NCI-H526 (cell line): ENCODE results near the gene APOBEC3G.
A peak's percentile ranks its signal among the peaks of the same experiment; 100 is the strongest.
"Not testable (repeated sequence)": the region's sequence is repeated elsewhere in the genome, so short reads cannot be mapped to it uniquely, and the experiment has no call there.

Source experiments
- DNase-seq, 2 experiments: peaks; one replicate each; lab custom pipeline; 2025; lab: John Stamatoyannopoulos, UW

The APOBEC3G gene

DNA sequence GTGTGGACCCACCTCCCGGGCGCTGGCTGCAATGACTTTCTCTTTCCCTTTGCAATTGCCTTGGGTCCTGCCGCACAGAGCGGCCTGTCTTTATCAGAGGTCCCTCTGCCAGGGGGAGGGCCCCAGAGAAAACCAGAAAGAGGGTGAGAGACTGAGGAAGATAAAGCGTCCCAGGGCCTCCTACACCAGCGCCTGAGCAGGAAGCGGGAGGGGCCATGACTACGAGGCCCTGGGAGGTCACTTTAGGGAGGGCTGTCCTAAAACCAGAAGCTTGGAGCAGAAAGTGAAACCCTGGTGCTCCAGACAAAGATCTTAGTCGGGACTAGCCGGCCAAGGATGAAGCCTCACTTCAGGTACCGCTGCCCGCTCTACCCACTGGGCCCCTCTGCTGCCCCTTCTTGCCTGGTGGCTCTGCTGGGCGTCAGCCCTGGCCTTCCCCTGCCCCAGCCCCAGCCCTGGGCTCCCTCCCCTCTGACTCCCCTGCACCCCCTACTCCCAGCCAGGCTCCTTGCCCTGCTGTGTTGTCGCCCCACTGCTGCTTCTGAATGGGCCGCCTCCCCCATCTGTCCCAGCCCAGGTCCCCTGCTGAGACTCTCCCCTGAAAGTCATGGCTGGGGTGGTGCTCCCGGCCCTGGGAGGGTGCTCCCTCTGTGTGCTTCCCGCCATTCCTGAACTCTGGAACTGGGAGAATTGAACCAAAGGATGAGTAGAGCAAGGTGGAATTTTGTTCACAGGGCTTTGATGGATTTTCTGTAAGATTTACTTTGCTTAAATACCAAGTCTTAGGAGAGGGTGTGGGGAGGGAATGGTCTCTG, at the start of gene APOBEC3G:
Gene APOBEC3G, plus strand, starts transcription at position 250 of the 815 bp plus-strand sequence. Its CDS starts 87 bp downstream, at position 337.
- not testable (repeated sequence) for DNase-seq

DNA sequence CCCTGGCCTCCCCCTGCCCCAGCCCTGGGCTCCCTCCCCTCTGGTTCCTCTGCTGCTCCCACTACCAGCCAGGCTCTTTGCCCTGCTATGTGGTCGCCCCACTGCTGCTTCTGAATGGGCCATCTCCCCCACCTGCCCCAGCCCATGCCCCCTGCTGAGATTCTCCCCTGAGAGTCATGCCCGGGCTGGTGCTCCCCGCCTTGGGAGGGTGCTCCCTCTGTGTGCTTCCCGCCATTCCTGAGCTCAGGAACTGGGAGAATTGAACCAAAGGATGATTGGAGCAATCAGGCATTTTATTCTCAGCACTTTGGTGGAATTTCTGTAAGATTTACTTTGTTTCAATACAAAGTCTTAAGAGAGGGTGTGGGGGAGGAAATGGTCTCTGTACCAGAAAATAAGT, 49.4 kb upstream of the APOBEC3G start:
- no peak for DNase-seq

DNA sequence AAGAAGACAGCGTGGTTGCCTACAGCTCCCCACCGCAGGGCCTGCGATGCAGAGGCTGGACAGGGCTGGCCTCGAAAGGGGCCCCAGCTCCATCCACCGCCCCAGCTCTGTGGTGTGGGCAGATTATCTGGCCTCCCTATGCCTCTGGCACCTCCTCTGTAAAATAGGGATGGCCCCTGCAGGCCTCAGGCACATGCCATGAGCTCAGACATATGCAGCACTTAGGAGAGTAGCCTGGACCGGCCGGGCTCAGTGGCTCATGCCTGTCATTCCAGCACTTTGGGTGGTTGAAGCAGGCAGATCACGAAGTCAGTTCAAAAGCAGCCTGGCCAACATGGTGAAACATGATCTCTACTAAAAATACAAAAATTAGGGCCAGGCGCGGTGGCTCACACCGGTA, 48.8 kb upstream of the APOBEC3G start:
- no peak for DNase-seq

DNA sequence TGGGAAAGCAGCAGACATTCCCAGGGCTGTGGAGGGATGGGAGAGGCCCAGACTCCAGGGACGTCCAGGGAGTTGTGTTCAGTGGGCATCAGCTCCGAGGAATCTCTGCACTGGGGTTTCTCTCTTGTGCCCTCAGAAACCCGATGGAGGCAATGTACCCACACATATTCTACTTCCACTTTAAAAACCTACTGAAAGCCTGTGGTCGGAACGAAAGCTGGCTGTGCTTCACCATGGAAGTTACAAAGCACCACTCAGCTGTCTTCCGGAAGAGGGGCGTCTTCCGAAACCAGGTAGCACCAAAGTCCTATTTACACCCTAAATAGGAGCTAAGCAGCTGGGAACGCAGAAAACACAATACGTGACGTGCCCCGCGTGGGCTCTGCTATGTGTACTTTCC, 47.8 kb upstream of the APOBEC3G start:
- no peak for DNase-seq

DNA sequence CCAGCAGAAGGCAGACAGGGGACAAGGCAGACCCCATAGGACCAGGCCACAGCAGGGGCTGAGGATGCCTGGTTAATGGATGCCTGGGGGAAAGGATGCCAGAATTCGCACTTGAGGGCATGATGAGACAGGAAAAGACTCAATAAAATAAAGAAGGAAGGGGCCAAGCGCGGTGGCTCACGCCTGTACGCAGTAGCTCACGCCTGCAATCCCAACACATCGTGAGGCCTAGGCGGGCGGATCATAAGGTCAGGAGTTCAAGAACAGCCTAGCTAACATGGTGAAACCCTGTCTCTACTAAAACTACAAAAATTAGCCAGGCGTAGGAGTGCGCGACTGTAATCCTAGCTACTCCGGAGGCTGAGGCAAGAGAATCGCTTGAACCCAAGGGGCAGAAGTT, 46.4 kb upstream of the APOBEC3G start:
- DNase-seq = no peak

DNA sequence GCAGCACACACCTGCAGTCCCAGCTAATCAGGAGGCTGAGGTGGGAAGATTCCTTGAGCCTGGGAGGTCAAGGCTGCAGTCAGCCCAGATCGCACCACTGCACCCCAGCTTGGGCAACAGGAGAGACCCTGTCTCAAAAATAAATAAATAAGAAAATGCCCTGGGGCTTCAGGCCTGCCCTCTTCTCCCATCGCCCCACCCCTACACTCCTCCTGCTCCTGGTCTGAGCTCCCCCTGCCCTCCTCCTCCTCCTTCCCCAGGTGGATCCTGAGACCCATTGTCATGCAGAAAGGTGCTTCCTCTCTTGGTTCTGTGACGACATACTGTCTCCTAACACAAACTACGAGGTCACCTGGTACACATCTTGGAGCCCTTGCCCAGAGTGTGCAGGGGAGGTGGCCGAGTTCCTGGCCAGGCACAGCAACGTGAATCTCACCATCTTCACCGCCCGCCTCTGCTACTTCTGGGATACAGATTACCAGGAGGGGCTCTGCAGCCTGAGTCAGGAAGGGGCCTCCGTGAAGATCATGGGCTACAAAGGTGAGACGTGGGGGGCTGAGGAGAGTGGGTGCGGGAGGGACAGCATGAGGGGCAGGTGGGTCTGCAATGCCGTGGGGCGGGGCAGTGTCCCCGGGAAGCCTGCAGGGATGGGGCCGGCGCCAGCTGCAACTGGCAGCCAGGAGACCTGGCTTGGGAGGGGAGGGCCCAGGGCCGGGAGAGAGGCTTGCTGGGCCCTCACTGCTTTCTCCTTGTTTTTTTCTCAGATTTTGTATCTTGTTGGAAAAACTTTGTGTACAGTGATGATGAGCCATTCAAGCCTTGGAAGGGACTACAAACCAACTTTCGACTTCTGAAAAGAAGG, 45.4 kb upstream of the APOBEC3G start:
- DNase-seq = not testable (repeated sequence)

DNA sequence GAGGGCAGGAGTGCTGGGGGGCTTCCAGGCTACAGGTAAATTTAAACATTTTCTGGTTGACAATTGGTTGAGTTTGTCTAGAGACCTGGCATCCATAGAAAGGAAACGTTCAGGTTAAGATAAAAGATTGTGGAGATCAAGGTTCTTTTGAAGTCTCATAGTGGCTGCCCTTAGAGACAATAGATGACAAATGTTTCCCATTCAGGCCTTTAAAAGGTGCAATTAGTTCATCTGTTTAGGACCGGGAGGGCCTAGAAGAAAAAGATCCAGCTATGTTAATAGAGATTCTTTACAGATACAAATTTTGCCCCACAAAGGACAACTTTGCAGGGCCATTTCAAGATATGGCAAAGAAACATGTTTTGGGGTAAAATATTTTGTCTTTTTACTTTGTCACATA, 40.0 kb upstream of the APOBEC3G start:
- DNase-seq = not testable (repeated sequence)

DNA sequence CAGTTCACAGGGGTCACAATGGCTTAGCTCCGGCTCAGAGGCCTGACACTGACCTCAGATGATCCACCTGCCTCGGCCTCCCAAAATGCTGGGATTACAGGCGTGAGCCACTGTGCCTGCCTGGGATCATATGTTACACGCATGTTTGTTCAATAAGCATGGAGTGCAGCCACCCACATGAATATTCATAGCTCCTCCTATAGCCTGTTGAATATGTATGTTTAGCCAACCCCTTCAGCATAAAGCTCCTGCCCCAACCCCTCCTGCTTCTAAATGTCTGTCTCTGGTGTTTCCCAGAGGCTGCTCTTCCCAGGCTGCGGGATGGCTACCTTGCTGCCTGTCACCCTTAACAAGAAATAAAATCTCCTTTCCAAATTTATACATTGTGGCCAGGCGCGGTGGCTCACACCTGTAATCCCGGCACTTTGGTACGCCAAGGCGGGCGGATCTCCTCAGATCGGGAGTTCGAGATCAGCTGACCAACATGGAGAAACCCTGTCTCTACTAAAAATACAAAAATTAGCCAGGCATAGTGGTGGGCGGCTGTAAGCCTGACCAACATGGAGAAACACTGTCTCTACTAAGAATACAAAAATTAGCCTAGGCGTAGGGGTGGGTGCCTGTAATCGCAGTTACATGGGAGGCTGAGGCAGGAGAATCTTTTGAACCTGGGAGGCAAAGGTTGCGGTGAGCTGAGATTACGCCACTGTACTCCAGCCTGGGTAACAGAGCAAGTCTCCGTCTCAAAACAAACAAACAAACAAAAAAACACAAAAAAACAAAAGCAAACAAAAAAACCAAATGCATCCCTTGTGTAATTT, 37.6 kb upstream of the APOBEC3G start:
- no peak for DNase-seq

DNA sequence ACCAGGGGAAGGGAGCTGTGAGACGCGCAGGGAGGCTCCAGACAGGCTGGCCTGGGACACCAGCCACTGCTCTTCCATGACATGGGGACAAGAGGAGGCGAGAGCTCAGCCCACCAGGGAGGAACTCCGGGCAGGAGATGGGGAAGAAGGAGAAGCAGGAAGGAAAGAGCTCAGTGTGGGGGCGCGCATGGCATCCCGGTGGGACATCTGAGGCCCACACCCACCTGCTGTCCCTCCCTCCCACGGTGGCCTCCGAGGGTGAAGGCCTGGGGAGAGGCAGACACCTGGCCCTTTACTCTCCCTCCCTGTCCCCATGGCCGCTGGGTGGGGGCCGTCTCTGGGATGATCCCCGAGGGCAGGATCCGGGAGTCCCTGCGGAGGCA, 36.9 kb upstream of the APOBEC3G start:
- DNase-seq = not testable (repeated sequence)

DNA sequence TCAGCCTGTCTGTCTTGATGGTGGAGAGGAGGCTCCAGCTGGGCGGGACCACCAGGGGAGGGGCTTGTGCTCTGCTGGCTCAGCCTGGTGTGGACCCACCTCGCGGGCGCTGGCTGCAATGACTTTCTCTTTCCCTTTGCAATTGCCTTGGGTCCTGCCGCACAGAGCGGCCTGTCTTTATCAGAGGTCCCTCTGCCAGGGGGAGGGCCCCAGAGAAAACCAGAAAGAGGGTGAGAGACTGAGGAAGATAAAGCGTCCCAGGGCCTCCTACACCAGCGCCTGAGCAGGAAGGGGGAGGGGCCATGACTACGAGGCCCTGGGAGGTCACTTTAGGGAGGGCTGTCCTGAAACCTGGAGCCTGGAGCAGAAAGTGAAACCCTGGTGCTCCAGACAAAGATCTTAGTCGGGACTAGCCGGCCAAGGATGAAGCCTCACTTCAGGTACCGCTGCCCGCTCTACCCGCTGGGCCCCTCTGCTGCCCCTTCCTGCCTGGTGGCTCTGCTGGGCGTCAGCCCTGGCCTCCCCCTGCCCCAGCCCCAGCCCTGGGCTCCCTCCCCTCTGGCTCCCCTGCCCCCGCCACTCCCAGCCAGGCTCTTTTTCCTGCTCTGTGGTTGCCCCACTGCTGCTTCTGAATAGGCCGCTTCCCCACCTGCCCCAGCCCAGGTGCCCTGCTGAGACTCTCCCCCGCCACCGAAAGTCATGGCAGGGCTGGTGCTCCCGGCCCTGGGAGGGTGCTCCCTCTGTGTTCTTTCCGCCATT, 36.4 kb upstream of the APOBEC3G start, which contains the start of gene APOBEC3F:
Gene APOBEC3F, plus strand, starts transcription at position 327 of the 759 bp plus-strand sequence. Its CDS starts 97 bp downstream, at position 424.
- peak in 1 of 2 experiments; percentile 50 for DNase-seq

DNA sequence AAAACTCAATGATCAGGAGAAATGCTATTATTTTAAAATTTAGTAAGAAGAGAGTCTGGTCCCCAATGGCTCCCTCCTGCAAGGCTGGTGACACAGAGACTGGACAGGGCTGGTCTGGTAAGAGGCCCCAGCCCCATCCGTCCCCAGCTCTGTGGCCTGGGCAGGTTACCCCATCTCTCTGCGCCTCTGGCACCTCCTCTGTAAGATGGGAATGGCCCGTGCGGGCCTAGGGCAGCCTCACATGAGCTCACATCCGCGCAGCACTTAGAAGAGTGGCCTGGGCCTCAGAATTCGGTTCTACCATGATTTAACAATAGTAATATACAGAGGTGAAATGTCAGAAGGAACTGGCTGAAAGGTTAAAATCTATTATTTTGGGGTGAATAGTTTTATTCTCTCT, 35.2 kb upstream of the APOBEC3G start:
- no peak for DNase-seq

DNA sequence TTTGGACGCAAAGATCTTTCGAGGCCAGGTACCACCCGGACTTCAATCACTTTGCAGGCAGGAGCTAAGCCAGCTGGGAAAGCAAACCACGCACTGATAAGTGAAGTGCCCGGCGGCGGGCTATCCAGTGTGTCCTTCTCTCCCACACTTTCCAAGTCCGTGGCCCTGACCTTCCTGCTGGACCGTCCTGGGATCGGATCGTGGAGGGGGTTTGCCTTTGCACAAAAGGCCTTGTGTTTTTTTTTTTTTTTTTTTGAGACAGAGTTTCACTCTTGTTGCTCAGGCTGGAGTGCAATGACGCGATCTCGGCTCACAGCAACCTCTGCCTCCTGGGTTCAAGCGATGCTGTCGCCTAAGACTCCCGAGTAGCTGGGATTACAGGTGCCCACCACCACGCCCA, 34.0 kb upstream of the APOBEC3G start:
- DNase-seq = not testable (repeated sequence)

DNA sequence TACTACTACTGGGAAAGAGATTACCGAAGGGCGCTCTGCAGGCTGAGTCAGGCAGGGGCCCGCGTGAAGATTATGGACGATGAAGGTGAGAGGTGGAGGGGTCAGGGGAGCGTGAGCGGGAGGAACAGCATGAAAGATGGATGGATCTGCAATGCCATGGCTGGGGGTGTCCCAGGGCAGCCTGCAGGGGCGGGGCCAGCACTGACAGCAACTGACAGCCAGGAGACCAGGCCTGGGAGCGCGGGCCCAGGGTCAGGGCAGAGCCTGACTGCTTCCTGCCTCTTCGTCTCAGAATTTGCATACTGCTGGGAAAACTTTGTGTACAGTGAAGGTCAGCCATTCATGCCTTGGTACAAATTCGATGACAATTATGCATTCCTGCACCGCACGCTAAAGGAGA, 31.9 kb upstream of the APOBEC3G start:
- peak; percentile 21 to 73 for DNase-seq

DNA sequence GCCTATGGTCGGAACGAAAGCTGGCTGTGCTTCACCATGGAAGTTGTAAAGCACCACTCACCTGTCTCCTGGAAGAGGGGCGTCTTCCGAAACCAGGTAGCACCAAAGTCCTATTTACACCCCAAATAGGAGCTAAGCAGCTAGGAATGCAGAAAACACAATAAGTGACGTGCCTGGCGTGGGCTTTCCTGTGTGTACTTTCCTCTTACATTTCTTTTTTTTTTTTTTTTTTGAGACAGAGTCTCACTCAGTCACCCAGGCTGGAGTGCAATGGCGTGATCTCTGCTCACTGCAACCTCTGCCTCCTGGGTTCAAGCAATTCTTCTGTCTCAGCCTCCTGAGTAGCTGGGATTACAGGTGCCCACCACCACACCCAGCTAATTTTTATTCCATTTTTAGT, 27.6 kb upstream of the APOBEC3G start:
- DNase-seq = not testable (repeated sequence)

DNA sequence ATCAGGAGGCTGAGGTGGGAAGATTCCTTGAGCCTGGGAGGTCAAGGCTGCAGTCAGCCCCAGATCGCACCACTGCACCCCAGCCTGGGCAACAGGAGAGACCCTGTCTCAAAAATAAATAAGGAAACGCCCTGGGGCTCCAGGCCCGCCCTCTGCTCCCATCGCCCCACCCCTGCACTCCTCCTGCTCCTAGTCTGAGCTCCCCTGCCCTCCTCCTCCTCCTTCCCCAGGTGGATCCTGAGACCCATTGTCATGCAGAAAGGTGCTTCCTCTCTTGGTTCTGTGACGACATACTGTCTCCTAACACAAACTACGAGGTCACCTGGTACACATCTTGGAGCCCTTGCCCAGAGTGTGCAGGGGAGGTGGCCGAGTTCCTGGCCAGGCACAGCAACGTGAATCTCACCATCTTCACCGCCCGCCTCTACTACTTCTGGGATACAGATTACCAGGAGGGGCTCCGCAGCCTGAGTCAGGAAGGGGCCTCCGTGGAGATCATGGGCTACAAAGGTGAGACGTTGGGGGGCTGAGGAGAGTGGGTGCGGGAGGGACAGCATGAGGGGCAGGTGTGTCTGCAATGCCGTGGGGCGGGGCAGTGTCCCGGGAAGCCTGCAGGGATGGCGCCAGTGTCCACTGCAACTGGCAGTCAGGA, 25.1 kb upstream of the APOBEC3G start:
- DNase-seq = not testable (repeated sequence)

DNA sequence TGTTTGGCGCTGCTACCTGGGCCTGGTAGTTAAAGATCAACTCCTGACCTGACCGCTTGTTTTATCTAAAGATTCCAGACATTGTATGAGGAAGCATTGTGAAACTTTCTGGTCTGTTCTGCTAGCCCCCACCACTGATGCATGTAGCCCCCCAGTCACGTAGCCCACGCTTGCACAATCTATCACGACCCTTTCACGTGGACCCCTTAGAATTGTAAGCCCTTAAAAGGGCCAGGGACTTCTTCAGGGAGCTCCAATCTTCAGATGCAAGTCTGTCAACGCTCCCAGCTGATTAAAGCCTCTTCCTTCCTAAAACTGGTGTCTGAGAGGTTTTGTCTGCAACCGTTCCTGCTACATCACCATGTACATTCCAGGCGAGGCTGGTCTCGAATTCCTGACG, 21.4 kb upstream of the APOBEC3G start:
- no peak for DNase-seq

DNA sequence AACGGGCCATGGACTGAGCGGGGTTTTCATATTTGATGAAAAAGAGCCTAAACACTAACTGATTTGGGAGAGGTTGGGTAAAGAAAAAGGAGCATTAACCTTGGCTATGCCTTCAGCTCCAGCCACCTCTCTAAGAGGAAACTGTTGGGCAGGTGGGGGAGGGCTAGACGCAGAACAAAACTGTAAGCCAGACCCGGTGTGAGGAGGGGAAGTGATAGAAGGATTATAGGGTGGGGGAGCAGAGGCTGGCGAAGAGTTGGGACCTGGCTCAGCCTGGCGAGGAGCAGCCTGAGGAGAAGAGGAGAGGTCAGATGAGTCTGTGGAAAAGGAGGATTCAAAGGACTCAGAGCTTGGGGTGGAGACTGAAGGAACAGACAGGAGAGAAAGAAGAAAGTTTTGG, 15.8 kb upstream of the APOBEC3G start:
- not testable (repeated sequence) for DNase-seq

DNA sequence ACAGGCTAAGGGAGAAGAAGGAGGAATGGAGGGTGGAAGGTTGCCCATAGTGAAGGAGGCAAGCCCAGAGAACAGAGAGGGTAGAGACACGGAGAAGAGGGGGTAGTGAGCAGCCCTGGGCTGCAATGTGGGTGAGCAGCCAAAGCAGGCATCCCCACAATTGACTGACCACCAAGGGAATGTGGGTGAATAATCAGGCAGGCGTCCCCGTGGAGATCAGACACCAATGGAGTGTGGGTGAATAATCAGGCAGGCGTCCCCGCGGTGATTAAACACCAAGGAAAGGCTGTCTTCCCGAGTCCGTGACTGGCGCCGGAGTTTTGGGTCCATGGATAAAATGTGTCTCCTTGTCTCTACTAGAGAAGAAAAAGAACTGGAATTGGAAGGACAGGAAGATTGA, 15.1 kb upstream of the APOBEC3G start:
- DNase-seq = not testable (repeated sequence)

DNA sequence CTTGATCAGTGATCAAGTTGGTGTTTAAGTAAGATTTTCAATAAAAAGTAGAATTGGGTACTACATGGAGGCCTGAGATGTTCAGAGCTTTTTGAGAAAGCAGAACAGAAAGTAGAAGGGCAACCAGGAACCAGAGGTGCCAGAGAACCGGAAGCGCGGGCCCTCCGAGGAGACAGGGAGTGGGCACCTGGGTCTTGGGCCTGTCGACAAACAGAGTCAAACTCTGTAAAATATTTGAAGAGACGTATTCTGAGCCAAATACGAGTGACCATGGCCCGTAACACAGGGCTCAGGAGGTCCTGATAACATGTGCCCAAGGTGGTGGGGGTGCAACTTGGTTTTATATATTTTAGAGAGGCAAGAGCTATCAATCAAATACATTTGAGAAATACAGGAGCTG, 13.2 kb upstream of the APOBEC3G start:
- not testable (repeated sequence) for DNase-seq

DNA sequence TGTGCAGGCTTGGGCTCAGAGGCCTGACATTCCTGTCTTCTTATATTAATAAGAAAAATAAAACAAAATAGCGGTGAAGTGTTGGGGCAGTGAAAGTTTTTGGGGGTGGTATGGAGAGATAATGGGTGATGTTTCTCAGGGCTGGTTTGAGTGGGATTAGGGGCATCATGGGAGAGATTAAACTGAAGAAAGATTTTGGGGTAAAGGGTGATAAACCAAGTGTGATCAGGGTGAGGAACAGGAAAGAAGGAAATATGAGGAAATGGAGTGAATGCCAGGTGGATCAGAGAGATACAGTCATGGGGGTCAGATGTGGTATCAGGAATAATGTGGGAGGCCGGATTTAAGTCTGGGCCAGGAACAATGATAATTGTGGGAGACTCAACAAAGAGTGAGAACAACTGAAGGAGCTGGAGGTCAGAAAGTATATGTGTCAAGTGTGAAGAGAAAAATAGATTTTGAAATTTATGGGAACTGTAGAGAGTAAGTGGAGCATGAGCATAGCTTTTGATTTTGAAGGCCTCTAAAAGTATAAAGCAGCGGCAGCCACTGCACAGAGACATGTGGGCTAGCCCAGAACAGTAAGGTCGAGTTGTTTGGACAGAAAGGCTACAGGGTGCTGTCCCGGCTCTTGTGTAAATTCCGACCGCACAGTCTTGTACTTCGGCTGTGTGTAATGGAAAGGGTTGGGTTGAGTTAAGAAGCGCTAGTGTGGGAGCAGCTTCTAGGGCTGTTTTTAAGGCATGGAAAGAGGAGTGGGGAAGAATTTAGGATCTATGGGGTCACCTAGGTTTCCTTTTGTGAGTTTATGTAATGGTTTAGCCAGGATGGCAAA, 10.4 kb upstream of the APOBEC3G start:
- DNase-seq = not testable (repeated sequence)
